GM23338 (cell line): ENCODE results near the gene B4GALNT2.
"Not testable (repeated sequence)": the region's sequence is repeated elsewhere in the genome, so short reads cannot be mapped to it uniquely, and the experiment has no call there.

ENCODE experiments used
- CREB1 ChIP-seq: fragments of 250-450 bp; sonication (Bioruptor Pico); IDR thresholded peaks from 2 replicates; pipeline ENCODE4 v1.5.0; 2020; ENCODE audit warnings: low read depth, mild to moderate bottlenecking, moderate library complexity
- EZH2 ChIP-seq: fragments of 200-600 bp; sonication (generic); IDR thresholded peaks from one replicate; pipeline ENCODE4 v1.8.0; 2017; ENCODE audit warnings: antibody characterized with exemption, mild to moderate bottlenecking, low read depth; ENCODE audit not compliant: unreplicated experiment
- EZH2phosphoT487 ChIP-seq: fragments of 200-600 bp; sonication (generic); IDR thresholded peaks from one replicate; pipeline ENCODE4 v1.8.1; 2018; ENCODE audit warnings: antibody characterized with exemption; ENCODE audit not compliant: unreplicated experiment
- POLR2AphosphoS5 ChIP-seq: IDR thresholded peaks from 2 replicates; pipeline ENCODE4 v1.6.1; 2016; ENCODE audit warnings: antibody characterized with exemption, low read depth
- TF ChIP-seq, protein P1 (sequence below), 2 experiments: fragments of 200-600 bp in 1 of 2; sonication (generic) in 1 of 2; conservative IDR thresholded peaks; 2 replicates each; pipeline versions ENCODE4 v1.5.1 to v1.6.1; 2016 to 2017; ENCODE audit warnings: antibody characterized with exemption in 2 of 2, low read depth in 2 of 2, mild to moderate bottlenecking in 2 of 2, moderate library complexity in 1 of 2
- TF ChIP-seq, protein P2 (sequence below): IDR thresholded peaks from one replicate; pipeline ENCODE4 v1.6.1; 2018; ENCODE audit warnings: antibody characterized with exemption; ENCODE audit not compliant: unreplicated experiment

DNA sequence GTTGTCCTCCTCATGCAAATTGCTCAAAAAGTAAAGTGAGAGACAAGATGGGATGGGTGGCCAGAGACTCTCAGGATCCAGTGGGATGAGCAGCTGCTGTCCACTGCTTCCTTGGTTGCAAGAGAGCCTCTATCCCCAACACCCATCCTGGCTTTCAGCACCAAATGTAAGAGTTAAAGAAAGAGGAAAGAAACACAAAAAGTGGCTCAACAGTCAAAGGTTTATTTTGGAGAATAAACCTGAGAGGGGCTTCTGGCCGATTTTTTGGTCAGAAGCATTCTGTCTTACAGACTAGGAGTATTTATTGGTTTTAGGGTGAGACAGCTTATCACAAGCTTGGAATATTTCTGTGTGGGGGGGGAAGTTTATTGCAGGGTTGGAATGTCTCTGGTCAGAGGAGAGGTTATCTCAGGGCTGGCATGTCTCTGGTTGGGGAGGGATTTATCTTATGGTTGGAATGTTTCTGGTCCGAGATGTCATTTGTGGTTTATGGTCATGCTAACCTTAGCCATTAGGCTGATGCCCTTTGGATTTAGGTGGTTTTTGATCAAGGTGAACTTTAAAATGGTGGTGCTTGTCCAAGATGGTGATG lies 3.1 kb upstream of the B4GALNT2 start:
- not testable (repeated sequence) for TF ChIP-seq CREB1 (CRISPR knock-in tag); EZH2; POLR2AphosphoS5; EZH2phosphoT487
- TF ChIP-seq, protein P1, sequence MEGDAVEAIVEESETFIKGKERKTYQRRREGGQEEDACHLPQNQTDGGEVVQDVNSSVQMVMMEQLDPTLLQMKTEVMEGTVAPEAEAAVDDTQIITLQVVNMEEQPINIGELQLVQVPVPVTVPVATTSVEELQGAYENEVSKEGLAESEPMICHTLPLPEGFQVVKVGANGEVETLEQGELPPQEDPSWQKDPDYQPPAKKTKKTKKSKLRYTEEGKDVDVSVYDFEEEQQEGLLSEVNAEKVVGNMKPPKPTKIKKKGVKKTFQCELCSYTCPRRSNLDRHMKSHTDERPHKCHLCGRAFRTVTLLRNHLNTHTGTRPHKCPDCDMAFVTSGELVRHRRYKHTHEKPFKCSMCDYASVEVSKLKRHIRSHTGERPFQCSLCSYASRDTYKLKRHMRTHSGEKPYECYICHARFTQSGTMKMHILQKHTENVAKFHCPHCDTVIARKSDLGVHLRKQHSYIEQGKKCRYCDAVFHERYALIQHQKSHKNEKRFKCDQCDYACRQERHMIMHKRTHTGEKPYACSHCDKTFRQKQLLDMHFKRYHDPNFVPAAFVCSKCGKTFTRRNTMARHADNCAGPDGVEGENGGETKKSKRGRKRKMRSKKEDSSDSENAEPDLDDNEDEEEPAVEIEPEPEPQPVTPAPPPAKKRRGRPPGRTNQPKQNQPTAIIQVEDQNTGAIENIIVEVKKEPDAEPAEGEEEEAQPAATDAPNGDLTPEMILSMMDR (conservative IDR thresholded peaks at IDR 0.05; ENCODE audit: low read depth in 2 of 2): not testable (repeated sequence)
- TF ChIP-seq, protein P2, sequence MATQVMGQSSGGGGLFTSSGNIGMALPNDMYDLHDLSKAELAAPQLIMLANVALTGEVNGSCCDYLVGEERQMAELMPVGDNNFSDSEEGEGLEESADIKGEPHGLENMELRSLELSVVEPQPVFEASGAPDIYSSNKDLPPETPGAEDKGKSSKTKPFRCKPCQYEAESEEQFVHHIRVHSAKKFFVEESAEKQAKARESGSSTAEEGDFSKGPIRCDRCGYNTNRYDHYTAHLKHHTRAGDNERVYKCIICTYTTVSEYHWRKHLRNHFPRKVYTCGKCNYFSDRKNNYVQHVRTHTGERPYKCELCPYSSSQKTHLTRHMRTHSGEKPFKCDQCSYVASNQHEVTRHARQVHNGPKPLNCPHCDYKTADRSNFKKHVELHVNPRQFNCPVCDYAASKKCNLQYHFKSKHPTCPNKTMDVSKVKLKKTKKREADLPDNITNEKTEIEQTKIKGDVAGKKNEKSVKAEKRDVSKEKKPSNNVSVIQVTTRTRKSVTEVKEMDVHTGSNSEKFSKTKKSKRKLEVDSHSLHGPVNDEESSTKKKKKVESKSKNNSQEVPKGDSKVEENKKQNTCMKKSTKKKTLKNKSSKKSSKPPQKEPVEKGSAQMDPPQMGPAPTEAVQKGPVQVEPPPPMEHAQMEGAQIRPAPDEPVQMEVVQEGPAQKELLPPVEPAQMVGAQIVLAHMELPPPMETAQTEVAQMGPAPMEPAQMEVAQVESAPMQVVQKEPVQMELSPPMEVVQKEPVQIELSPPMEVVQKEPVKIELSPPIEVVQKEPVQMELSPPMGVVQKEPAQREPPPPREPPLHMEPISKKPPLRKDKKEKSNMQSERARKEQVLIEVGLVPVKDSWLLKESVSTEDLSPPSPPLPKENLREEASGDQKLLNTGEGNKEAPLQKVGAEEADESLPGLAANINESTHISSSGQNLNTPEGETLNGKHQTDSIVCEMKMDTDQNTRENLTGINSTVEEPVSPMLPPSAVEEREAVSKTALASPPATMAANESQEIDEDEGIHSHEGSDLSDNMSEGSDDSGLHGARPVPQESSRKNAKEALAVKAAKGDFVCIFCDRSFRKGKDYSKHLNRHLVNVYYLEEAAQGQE: not testable (repeated sequence)
